GM13977 (cell line): ENCODE results near the gene DOCK3.

Experiments
- DNase-seq: peaks from one replicate; pipeline ENCODE4 v3.0.0; 2012; ENCODE audit warnings: low spot score
- in situ Hi-C: fragments of 300-500 bp; cut with MboI; formaldehyde crosslinking; loops from one replicate; pipeline ENCODE4 v1.12.0; 2022; ENCODE audit warnings: low sequenced_read_pairs, low pct_unique_long_range_greater_than_20kb, mixed read lengths, inconsistent platforms; ENCODE audit not compliant: unreplicated experiment
- TF ChIP-seq, protein P1 (sequence below): IDR thresholded peaks from 2 replicates; pipeline ENCODE4 v1.5.1; 2012; ENCODE audit warnings: mild to moderate bottlenecking, control low read depth; ENCODE audit not compliant: insufficient read depth; ENCODE audit errors: extremely low read depth, missing control alignments

DOCK3 gene

DNA sequence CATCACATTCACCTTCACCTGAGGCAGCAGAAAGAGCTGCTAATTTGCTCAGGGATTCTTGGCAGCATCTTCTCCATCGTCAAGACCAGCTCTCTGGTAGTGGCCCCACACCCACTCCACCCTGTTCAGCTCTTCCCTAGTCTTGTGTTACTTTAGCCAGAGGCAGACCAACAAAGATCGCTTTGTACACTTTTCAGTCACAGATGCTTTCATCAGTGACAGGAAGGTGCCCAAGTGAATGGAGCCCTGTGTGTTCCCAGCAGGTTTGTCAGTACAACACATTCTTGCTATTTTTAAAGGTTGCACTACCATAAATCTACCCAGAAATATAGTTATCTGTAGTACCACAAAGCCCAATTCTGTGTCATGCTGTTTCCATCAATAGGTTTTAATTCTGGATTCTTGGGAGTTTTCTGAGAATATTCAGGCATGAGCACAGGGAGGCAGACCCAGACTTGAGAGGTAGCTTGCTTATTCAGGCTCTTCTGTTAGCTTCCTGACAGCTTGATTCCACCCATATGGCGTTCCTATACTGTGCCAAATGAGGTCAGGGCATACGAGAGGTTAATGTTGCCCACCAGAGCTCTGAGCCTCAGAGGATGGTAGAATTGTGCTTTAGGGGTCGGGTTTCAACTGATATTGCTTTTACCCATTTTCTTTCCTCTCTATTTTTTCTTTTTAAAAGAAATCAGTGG lies 600.5 kb downstream of the DOCK3 start:
- TF ChIP-seq, protein P1, sequence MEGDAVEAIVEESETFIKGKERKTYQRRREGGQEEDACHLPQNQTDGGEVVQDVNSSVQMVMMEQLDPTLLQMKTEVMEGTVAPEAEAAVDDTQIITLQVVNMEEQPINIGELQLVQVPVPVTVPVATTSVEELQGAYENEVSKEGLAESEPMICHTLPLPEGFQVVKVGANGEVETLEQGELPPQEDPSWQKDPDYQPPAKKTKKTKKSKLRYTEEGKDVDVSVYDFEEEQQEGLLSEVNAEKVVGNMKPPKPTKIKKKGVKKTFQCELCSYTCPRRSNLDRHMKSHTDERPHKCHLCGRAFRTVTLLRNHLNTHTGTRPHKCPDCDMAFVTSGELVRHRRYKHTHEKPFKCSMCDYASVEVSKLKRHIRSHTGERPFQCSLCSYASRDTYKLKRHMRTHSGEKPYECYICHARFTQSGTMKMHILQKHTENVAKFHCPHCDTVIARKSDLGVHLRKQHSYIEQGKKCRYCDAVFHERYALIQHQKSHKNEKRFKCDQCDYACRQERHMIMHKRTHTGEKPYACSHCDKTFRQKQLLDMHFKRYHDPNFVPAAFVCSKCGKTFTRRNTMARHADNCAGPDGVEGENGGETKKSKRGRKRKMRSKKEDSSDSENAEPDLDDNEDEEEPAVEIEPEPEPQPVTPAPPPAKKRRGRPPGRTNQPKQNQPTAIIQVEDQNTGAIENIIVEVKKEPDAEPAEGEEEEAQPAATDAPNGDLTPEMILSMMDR, result no peak
- no peak for DNase-seq

DNA sequence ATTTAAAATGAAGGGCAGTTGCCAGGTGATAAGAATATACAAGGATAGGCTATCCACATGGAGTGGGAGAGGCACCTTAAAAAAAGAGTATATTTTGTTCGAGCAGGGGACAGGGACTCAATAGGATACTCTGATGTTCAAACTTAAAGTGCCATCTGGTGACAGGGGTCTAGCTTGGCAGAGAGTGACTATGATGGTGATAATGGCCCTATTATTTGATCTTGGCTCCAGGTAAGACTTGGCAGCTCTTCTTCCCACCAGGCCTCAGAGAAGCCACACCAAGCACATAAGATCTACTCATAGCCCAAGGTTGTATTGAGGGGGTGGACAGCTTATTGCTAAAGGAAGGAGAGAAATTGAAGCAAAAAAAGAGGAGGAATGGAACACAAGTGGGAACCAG lies 601.3 kb downstream of the DOCK3 start:
- DNase-seq, result no peak
- TF ChIP-seq, protein P1, result no peak
- in situ Hi-C loops, result no loop called here

More for the DNA sequence above, 600.5 kb downstream of the DOCK3 start:
- in situ Hi-C loops, result no loop called here

DNA sequence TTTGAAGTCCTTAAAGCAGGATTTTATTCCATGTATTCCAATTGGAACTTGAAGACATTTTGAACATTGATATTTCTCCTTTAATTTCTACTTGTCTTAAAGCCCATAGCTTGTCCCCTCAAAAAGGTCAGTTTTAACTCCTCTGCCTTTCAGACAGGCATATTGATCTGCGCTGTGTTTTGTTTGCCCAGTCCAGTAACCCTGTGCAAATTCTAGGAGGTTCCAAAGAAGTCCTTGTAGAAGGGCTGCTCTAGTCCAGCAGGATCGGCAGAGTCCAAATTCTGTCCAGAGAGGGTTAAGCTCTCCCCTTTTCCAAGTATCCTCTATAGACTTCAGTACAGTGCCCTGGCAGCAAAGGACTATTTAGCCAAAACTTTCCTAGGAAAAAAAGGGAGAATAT lies 604.7 kb downstream of the DOCK3 start:
- TF ChIP-seq, protein P1, result no peak
- DNase-seq, result no peak
- in situ Hi-C loops, result no loop called here

DNA sequence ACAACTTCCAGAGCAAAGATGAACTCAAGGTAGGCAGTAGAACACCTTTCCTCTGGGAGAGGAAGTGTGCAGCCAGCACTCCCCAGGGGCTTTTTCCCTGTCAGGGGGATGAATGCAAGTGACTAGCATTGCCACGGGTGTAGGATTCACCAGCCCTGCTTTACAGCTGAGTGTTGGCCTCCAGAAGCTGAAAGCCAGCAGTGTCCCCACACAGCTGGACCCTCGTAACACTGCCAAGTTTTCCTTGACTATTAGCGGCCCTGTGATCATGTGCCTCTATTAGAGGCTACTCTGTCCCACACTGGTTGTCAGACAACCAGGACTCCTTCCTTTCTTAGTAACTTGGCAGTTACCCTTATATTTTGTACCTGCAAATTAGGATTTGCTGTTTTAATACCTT lies 605.4 kb downstream of the DOCK3 start:
- TF ChIP-seq, protein P1, result no peak
- in situ Hi-C loops, result no loop called here
- no peak for DNase-seq

DNA sequence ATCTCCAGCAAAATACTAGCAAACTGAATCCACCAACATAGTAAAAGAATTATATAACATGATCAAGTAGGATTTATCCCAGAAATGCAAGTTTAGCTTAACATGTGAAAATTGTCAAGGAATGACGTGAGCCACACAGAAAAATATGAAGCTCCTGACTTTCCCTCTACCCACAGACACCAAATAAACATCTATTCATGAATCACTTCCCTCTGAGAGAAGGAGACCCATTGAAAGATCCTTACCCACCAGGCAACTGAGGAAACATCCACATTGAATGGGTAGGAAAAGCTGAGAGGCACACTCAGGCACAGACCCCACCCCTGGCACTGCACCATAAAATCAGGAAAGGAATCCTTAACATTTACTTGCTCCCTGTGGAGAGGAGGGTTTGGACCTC lies 608.2 kb downstream of the DOCK3 start:
- DNase-seq, result no peak
- in situ Hi-C loops, result no loop called here
- TF ChIP-seq, protein P1, result no peak

DNA sequence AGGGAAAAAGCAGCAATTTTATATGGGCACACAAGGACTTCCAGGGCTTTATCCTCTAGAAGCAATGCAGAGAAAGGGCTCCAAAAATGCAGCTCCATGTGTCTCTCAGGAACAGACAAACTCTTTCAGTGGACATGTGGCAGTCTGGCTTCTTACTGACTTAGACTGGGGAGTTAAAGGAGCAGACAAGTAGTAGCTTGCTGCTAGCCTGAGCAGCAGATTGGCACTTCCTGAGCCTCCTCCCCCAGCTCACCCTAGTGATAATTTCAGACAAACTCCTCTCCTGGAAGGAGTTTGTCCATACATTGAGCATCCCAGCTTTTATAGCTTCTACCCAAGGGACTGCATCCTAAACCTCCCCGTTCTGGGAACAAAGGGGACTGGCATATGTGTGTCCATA lies 608.7 kb downstream of the DOCK3 start:
- in situ Hi-C loops, result no loop called here
- TF ChIP-seq, protein P1, result no peak
- DNase-seq, result no peak
